ENCODE measurements around the gene LGSN. TPM values are rescaled to one million over a fixed set of nuclear protein-coding genes. Genes with fewer than 3 reads are reported as not detected.
"Not testable (repeated sequence)": the region's sequence is repeated elsewhere in the genome, so short reads cannot be mapped to it uniquely, and the experiment has no call there.

The LGSN gene
- total RNA-seq, 2 experiments from 2014 or later = not detected

DNA sequence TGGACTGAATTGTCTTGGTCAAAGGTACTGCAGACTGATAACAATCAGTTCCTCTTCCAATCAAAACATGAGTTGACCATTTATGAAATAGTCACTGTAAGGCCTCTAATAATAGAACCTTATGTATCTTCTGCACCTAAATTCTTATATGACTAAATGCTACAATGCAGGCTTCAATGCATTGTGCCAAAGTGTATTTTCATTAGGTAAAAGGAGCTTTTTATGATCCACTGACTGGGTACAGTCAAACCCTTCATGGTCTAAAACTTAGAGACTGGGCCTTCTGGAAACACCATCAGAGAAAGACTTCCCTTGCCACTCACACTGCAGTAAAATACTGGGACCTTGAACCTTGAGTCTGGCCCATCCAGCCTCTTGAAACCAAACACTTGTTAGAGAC lies 16.3 kb downstream of the LGSN start:
- no peak for DNase-seq
- ATAC-seq = no peak
- ChIA-PET CTCF (no interaction called here), POLR2A (no interaction called here)
- Mint-ChIP-seq H3K4me1 (ENCODE audit: low read depth) (no peaks in the 10 kb centered on the region), H3K36me3 (ENCODE audit: low read depth) (no peaks in the 10 kb centered on the region), H3K27me3 (ENCODE audit: low read depth) (no peaks in the 10 kb centered on the region), H3K9me3 (ENCODE audit: insufficient read depth) (no peaks in the 10 kb centered on the region), H3K4me3 (no peak overlapping the region), H3K27ac (no peak overlapping the region)

DNA sequence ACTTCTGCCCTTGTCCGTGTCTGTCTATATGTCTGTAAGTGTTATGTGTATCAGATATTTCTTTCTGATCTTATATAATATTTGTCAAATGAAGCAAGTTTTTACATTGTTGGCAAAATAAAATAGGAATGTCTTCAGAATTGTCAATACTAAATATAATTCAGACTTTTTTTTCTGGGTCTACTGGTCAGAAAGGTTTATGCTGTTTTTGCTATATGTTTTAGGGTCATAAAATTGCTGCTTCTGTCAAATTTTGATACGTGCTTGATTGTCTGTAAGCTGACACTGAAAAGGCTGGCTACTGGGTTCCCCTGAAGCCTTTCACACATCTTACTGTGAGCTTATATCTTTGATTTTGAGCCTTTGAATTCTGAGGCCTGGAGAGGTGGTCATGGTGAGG lies 20.1 kb downstream of the LGSN start:
- CTCF ChIA-PET = no interaction called here
- H3K4me3 Mint-ChIP-seq = no peak overlapping the region

DNA sequence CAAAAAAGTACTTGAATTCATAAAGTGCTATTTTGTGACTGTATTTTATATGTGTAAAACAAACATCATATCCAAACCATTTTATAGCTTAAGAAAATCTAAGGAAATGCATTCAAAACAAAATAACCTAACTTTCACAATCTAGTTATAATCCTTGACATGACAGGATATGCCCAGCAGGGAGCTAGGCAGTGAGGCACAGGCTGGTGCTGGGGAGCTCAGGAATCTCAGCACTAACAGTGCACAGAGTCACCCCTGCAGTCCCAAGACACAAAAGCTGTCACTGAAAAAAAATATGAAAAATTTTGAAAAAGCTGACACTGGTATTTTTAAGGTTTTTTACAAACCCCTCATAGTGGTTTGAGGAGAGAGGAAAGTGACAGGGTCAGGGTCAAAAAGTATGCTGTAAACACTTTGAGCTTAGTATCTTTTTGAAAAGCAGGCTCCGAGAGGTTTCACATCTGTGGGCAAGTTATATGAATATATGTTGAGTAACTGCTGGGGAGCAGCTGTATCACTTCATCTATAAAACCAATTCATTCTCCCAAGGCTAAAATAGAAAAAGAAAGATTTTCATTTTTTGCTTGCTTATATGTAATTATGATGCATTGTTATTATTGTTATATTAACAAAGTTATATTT lies 24.1 kb downstream of the LGSN start:
- Mint-ChIP-seq H3K4me1 (ENCODE audit: low read depth) (no peaks in the 10 kb centered on the region), H3K36me3 (ENCODE audit: low read depth) (no peaks in the 10 kb centered on the region), H3K27ac (no peak overlapping the region), H3K9me3 (ENCODE audit: insufficient read depth) (no peaks in the 10 kb centered on the region), H3K4me3 (no peak overlapping the region), H3K27me3 (ENCODE audit: low read depth) (no peaks in the 10 kb centered on the region)
- POLR2A ChIA-PET = no interaction called here
- DNase-seq (no peak), ATAC-seq (no peak)
- CTCF ChIA-PET = no interaction called here

More for the DNA sequence above, 20.1 kb downstream of the LGSN start:
- DNase-seq (no peak), ATAC-seq (no peak)
- H3K27me3 Mint-ChIP-seq (ENCODE audit: low read depth) = no peaks in the 10 kb centered on the region
- POLR2A ChIA-PET = no interaction called here
- no peaks in the 10 kb centered on the region for H3K36me3 Mint-ChIP-seq (ENCODE audit: low read depth)
- H3K4me1 Mint-ChIP-seq (ENCODE audit: low read depth) = no peaks in the 10 kb centered on the region
- no peak overlapping the region for H3K27ac Mint-ChIP-seq
- H3K9me3 Mint-ChIP-seq (ENCODE audit: insufficient read depth) = no peaks in the 10 kb centered on the region

DNA sequence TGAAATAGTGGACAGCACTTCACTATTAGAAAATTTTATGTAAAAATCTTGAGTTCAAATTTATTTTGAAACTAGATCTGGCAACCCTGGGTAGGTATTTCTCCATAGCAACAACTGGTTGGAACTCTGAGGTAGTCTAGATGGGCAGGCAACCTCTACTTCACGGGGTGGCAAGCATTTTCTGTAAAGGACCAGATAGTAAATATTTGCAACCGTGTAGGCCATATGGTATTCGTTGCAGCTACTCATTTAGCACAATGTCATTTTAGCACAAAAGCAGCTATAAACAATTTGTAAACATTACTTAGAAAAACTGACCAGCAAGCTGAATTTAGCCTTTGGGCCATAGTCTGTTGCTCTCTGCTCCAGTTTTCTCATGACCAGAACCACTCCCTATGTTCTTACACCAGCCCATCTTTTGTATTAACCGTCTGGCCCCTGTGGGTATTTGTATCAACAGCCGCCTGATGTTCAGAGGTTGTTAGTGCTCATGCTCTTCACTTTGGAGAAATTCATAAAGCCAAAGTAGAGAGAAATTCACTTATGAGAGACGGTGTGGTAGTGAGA lies 29.2 kb downstream of the LGSN start:
- no peaks in the 10 kb centered on the region for H3K36me3 Mint-ChIP-seq (ENCODE audit: low read depth)
- no peaks in the 10 kb centered on the region for H3K27me3 Mint-ChIP-seq (ENCODE audit: low read depth)
- no peaks in the 10 kb centered on the region for H3K9me3 Mint-ChIP-seq (ENCODE audit: insufficient read depth)
- H3K27ac Mint-ChIP-seq = no peak overlapping the region
- DNase-seq (no peak), ATAC-seq (no peak)
- ChIA-PET CTCF (no interaction called here), POLR2A (no interaction called here)
- H3K4me3 Mint-ChIP-seq = no peak overlapping the region
- no peaks in the 10 kb centered on the region for H3K4me1 Mint-ChIP-seq (ENCODE audit: low read depth)

DNA sequence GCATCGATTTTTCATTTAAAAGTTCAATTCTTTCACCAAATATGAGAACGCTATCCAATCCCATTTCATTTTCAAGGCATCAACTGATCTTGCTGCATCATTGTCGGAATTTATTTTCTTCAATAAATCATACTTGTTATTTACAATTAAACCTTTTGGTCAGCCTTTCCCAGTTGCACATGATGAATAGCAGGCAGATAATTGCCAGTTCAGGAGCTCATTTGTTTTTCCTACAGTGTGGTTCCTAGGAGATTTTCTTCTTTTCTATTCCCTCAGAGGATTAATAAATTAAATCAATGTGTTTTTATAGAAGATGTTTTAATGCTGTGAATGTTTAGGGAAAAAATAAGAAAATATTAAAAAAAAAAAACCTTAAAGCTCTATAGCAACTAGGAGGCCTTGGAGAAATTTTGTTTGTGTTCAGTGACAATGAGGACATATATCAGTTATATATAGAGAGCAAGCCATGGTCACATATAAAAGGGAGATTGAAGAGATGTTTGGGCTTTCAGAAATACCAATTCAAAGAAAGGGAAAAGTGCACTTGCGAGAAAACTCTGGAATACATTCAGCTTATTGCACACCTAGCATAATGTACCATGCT lies 30.4 kb downstream of the LGSN start:
- Mint-ChIP-seq H3K9me3 (ENCODE audit: insufficient read depth) (no peaks in the 10 kb centered on the region), H3K27ac (no peak overlapping the region), H3K27me3 (ENCODE audit: low read depth) (no peaks in the 10 kb centered on the region), H3K4me3 (no peak overlapping the region), H3K4me1 (ENCODE audit: low read depth) (no peaks in the 10 kb centered on the region), H3K36me3 (ENCODE audit: low read depth) (no peaks in the 10 kb centered on the region)
- DNase-seq = no peak
- ChIA-PET POLR2A (no interaction called here), CTCF (no interaction called here)
- ATAC-seq = no peak

DNA sequence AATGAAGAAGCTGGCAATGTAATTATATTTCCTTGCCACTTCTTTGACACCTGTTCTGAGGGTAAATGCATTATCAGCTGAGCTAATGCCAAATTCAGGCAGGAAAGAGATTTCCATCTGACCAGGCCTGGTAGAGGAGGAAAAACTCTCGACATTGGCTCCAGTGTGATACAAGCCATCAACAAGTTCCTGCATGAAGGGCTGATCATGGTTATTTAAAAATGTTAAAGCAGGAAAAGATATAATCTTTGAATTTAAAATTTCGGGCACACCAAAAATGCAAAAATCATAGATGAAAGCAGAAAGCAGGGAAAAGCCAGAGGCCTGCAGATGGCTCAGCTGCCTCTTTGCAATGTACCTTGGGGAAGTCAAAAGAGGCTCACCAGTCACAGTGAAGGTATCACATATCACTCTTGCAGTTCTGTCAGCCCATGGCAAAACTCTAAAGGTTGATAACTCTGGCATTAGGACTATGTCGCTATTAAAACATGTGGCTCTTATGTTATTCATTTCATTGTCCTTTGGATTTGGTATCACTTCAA lies 39.1 kb downstream of the LGSN start:
- H3K27ac Mint-ChIP-seq = no peak overlapping the region
- POLR2A ChIA-PET = no interaction called here
- no peak for DNase-seq
- H3K27me3 Mint-ChIP-seq (ENCODE audit: low read depth) = no peaks in the 10 kb centered on the region
- no peak for ATAC-seq
- no peaks in the 10 kb centered on the region for H3K4me1 Mint-ChIP-seq (ENCODE audit: low read depth)
- H3K4me3 Mint-ChIP-seq = no peak overlapping the region
- no peaks in the 10 kb centered on the region for H3K36me3 Mint-ChIP-seq (ENCODE audit: low read depth)
- CTCF ChIA-PET = no interaction called here
- no peaks in the 10 kb centered on the region for H3K9me3 Mint-ChIP-seq (ENCODE audit: insufficient read depth)

DNA sequence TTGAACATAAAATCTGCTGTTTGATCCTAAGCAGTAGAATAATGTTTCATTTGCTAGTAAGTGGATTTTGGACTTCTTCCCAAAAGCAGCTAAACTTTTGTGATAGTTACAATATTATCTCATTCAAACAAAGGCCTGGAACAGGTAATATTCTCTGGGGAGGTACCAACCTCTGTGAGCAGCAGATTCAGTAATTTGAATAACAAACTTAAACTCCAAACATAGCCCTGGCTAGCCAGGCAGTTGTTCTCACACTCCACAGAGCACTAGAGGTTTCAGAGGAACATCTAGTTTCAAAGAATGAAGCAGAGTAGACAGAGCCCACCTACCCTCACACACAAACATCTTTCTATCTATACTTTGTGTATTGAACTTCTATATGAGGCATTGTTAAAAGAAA lies 40.9 kb downstream of the LGSN start:
- H3K9me3 Mint-ChIP-seq (ENCODE audit: insufficient read depth) = no peaks in the 10 kb centered on the region
- POLR2A ChIA-PET = no interaction called here
- H3K36me3 Mint-ChIP-seq (ENCODE audit: low read depth) = no peaks in the 10 kb centered on the region
- DNase-seq (no peak), ATAC-seq (no peak)
- no peak overlapping the region for H3K27ac Mint-ChIP-seq
- H3K4me1 Mint-ChIP-seq (ENCODE audit: low read depth) = no peaks in the 10 kb centered on the region
- H3K4me3 Mint-ChIP-seq = no peak overlapping the region
- no peaks in the 10 kb centered on the region for H3K27me3 Mint-ChIP-seq (ENCODE audit: low read depth)
- CTCF ChIA-PET = no interaction called here

DNA sequence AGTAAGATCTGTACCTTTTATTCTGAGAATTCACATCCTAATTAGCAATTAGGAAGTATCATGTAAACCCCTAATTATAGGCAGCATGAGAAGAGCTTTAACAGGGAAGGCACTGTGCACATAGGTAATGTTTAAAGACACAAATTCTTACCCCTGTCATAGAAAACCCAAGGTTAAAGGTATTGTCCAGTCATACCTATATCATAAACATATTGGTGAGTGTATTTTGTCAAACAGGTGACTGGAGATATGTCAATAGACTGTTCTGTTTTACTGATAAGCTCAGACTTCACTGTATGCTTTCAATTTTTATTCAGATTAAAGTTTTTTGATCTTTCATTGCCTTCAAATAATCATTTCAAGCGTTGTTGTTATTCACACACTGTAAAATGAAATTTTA lies 43.8 kb downstream of the LGSN start:
- DNase-seq (no peak), ATAC-seq (no peak)
- no peaks in the 10 kb centered on the region for H3K36me3 Mint-ChIP-seq (ENCODE audit: low read depth)
- H3K4me3 Mint-ChIP-seq = no peak overlapping the region
- ChIA-PET CTCF (no interaction called here), POLR2A (no interaction called here)
- no peaks in the 10 kb centered on the region for H3K4me1 Mint-ChIP-seq (ENCODE audit: low read depth)
- H3K27ac Mint-ChIP-seq = no peak overlapping the region
- H3K9me3 Mint-ChIP-seq (ENCODE audit: insufficient read depth) = no peaks in the 10 kb centered on the region
- H3K27me3 Mint-ChIP-seq (ENCODE audit: low read depth) = no peaks in the 10 kb centered on the region

DNA sequence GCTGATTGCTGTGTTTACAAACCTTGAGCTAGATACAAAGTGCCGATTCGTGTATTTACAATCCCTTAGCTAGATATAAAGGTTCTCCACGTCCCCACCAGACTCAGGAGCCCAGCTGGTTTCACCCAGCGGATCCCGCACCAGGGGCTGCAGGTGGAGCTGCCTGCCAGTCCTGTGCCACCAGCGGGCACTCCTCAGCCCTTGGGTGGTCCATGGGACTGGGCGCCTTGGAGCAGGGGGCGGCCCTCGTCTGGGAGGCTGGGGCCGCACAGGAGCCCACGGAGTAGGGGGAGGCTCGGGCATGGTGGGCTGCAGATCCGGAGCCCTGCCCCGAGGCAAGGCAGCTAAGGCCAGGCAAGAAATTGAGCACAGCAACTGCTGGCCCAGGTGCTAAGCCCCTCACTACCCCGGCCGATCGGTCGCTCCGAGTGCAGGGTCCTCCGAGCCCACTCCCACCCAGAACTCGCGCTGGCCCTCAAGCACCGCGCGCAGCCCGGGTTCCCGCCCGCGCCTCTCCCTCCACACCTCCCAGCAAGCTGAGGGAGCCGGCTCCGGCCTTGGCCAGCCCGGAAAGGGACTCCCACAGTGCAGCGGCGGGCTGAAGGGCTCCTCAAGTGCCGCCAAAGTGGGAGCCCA lies 44.9 kb downstream of the LGSN start:
- H3K36me3 Mint-ChIP-seq (ENCODE audit: low read depth); POLR2A ChIA-PET; CTCF ChIA-PET; H3K9me3 Mint-ChIP-seq (ENCODE audit: insufficient read depth); H3K4me1 Mint-ChIP-seq (ENCODE audit: low read depth); ATAC-seq; H3K4me3 Mint-ChIP-seq; H3K27ac Mint-ChIP-seq; H3K27me3 Mint-ChIP-seq (ENCODE audit: low read depth); DNase-seq: not testable (repeated sequence)

DNA sequence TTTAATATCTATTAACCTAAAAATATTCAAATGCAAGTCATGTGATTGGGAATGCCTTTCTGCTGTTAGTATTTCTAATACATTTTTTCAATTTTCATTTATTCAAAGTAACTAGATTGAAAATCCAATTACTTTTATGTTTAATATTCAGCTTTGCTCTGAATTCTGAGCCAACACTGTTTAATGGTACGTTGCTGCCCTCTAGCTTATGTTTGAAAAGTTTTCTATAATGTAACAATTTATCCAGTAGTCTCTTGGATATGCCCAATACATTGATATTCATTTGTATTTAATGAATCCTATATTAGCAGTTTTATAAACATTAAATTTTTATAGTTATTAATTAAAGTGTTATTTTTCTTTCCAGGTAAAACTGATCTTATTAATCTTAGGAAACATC lies 47.4 kb downstream of the LGSN start:
- CTCF ChIA-PET = no interaction called here
- H3K9me3 Mint-ChIP-seq (ENCODE audit: insufficient read depth) = no peaks in the 10 kb centered on the region

DNA sequence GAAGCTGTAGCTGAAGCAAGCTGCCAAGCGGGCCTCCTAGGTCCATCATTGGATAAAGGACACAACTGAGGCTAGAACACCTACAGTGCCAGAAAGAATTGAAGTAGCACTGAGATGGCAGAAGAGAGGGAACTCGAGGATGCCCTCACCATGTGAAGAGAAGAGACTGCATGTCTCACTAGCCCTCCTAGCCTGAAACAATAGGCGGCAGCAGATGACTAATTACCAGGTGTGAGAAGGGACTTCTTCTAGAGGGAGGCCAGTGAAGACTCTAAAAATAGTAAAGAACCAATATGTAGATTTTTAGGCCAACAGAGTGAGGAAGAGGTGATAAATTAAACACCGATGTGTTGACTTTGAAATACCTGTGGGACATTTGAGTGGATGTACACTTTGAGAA lies 50.3 kb downstream of the LGSN start:
- Mint-ChIP-seq H3K36me3 (ENCODE audit: low read depth) (no peaks in the 10 kb centered on the region), H3K27ac (no peak overlapping the region), H3K27me3 (ENCODE audit: low read depth) (no peaks in the 10 kb centered on the region), H3K4me1 (ENCODE audit: low read depth) (no peaks in the 10 kb centered on the region), H3K4me3 (no peak overlapping the region), H3K9me3 (ENCODE audit: insufficient read depth) (no peaks in the 10 kb centered on the region)
- DNase-seq = no peak
- CTCF ChIA-PET = no interaction called here
- POLR2A ChIA-PET = no interaction called here
- ATAC-seq = no peak

More for the DNA sequence above, 47.4 kb downstream of the LGSN start:
- POLR2A ChIA-PET = no interaction called here
- no peak for DNase-seq
- Mint-ChIP-seq H3K27me3 (ENCODE audit: low read depth) (no peaks in the 10 kb centered on the region), H3K36me3 (ENCODE audit: low read depth) (no peaks in the 10 kb centered on the region), H3K27ac (no peak overlapping the region), H3K4me1 (ENCODE audit: low read depth) (no peaks in the 10 kb centered on the region), H3K4me3 (no peak overlapping the region)
- no peak for ATAC-seq

DNA sequence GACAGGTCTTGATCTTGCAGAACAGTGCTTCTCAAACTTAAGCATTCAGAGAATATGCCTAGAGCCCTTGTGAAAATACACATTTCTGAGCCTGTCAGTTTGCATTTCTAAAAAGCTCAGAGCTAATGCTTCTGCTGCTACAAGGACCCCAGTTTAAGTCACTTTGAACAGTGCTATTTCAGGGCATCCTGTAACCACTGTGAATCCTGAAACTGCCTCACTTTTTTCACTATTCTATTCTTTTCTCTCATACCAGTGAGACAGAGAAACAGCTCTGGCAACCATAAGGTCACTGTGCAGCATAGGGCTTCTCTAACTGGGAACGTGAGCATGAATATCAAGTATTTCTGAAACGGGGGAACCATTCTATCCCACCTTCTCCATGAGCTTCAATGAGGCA lies 51.2 kb downstream of the LGSN start:
- ChIA-PET POLR2A (no interaction called here), CTCF (no interaction called here)
- no peaks in the 10 kb centered on the region for H3K27me3 Mint-ChIP-seq (ENCODE audit: low read depth)
- ATAC-seq (no peak), DNase-seq (no peak)
- no peaks in the 10 kb centered on the region for H3K4me1 Mint-ChIP-seq (ENCODE audit: low read depth)
- no peaks in the 10 kb centered on the region for H3K36me3 Mint-ChIP-seq (ENCODE audit: low read depth)
- H3K9me3 Mint-ChIP-seq (ENCODE audit: insufficient read depth) = no peaks in the 10 kb centered on the region
- no peak overlapping the region for H3K27ac Mint-ChIP-seq
- no peak overlapping the region for H3K4me3 Mint-ChIP-seq

Data from activated CD8-positive, alpha-beta T cell treated with anti-CD3 and anti-CD28 coated beads, Interleukin-2, amount 10 ng/mL, durations not matched to agents 7 days and 5 days (primary cell).